Head of caudate nucleus (tissue), 42 donors: ENCODE measurements around the gene CCL18.
"Not testable (repeated sequence)": the region's sequence is repeated elsewhere in the genome, so short reads cannot be mapped to it uniquely, and the experiment has no call there.

Experiments used
- DNase-seq, 42 donors: peaks; one replicate each; pipeline versions ENCODE4 v3.0.0 to v3.0.0-alpha.2; 2020 to 2021; ENCODE audit warnings: mixed read lengths in 7 of 42
- intact Hi-C: fragments of 100-400 bp; cut with DNase I; formaldehyde crosslinking; loops from one replicate; pipeline ENCODE4 v1.15.0; 2022

The CCL18 gene, protein sequence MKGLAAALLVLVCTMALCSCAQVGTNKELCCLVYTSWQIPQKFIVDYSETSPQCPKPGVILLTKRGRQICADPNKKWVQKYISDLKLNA

DNA sequence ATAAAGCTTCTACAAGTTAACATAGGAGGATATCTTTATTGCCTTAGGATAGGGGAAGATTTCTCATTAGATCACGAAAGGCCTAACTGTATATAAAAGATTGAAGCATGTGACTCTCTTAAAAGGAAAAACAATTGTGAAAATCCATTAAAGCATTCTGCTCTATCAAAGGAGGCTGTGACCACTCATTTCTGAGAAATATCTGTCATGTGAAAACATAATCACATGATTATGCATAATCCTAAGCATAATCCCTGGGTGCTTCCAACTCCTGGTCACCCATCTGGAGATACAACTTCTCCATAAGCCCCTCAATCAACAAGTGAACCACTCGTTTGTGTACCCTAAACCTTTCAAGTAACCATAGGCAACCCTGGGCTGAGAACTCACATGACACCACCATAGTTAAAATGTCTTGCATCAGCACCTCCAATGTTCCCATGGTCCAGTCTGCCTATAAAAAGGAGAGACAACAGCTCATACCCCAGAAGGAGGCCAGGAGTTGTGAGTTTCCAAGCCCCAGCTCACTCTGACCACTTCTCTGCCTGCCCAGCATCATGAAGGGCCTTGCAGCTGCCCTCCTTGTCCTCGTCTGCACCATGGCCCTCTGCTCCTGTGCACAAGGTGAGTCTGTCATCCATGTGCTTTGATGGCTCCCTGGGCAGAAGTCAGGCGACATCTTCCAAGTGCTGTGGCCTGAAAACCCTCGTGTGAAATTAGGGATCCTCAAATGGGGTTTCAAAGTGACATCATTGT is at the start of gene CCL18:
Gene CCL18, plus strand, starts transcription at position 487 of the 756 bp plus-strand sequence. Its CDS starts 71 bp downstream, at position 558.
- intact Hi-C loops, result no loop called here
- no peak for DNase-seq

- no peak for DNase-seq
- intact Hi-C loops, result no loop called here
These were observed 49.1 kb upstream of the CCL18 start for GRCh38 chr17:36014946-36015345.

- intact Hi-C loops, DNase-seq: not testable (repeated sequence)
These were observed 48.2 kb upstream of the CCL18 start for GRCh38 chr17:36015895-36016294.

GRCh38 chr17:36016555-36016954 is 47.5 kb upstream of the CCL18 start:
- intact Hi-C loops, result no loop called here
- no peak for DNase-seq

- intact Hi-C loops, result no loop called here
These were observed 46.3 kb upstream of the CCL18 start, which contains the start of gene CCL23 for GRCh38 chr17:36017799-36018198. Gene CCL23 (minus strand): TSS chr17:36017972. CDS start chr17:36017897, 75 bp downstream.

GRCh38 chr17:36019423-36019822 is 44.6 kb upstream of the CCL18 start:
- no peak for DNase-seq
- intact Hi-C loops, result no loop called here

More at GRCh38 chr17:36017799-36018198, 46.3 kb upstream of the CCL18 start, which contains the start of gene CCL23:
- DNase-seq, result no peak

DNA sequence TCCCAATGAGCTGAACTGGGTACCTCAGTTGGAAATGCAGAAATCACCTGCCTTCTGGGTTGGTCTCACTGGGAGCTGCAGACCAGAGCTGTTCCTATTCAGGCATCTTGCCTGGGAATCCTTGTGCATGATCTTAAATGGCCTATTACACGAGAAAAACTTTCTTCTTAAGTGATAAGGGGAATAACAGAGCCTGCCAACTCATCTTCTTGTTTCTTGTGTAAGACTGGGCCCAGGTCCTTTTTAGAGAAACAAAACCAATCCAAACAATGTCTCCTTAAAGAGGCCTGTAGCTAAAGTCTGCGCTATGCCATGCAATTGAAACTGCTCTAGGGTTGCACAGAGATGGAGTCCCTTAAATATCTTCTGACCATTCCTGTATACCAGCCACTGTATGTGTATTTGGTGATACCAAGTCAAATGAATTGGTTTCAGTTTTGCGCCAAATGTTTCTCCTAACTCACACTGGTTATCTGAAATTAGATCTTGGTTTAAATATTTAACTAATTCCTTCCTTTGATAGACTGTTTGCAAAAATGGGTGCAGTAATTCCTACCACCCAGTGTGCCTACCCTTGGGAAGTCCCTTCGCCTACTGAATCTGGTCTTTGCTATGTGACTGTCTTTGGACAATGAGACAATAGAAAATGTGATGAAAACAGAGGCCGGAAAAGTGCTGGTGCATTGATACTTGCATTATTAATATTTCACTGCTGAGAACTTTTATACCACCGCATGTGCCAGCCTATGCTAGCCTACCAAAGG is 39.8 kb upstream of the CCL18 start:
- intact Hi-C loops, result no loop called here
- no peak for DNase-seq

DNA sequence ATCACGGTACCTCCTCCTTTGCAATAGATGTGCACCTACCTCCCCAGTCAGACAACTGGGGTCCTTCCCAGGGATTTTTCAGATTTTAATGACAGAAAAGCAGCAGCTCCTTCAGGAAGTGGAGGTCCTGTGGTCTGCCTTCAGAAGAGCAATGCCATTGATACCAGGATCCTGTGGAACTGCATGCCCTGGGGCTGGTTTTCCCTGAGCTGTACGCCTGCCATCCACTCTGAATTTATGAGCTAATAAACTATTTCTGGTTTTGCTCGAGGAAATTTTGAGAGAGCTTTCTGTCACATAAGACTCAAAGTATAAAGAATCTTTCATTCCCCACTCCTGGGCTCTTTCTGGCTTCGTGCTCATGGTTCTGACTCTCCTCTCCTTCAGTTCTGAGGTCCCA is 36.3 kb upstream of the CCL18 start:
- no peak for DNase-seq
- intact Hi-C loops, result no loop called here

GRCh38 chr17:36030956-36031355 is 33.1 kb upstream of the CCL18 start:
- intact Hi-C loops, result loop anchor here (10.0 kb wide), 1 partner anchor 56 kb away; no protein-coding TSS in a partner anchor
- no peak for DNase-seq

DNA sequence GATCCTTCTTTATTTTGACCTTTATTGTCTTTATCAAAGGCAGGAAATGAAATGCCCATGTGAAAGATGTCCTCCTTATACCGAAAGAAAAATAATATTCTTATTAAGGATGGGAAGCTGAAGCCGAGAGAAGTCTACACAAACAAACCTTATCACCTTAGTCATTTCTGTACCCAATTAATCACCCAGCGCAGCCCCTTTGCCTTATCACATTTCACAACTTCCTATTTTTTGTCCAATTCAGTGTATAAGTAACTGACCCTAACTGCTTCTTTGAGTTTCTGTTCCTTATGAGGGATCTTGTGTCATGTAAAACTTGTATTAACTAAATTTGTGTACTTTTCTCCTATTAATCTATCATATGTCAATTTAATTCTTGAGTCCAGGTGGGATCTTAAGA is 29.9 kb upstream of the CCL18 start:
- intact Hi-C loops, result loop anchor here (10.0 kb wide), 1 partner anchor 59 kb away; no protein-coding TSS in a partner anchor

GRCh38 chr17:36036235-36036634 is 27.8 kb upstream of the CCL18 start:
- intact Hi-C loops, result loop anchor here (10.0 kb wide), 1 partner anchor 61 kb away; no protein-coding TSS in a partner anchor
- DNase-seq, result no peak

More for the DNA sequence above, 29.9 kb upstream of the CCL18 start:
- DNase-seq, result no peak

- no peak for DNase-seq
- intact Hi-C loops, result no loop called here
These were observed 16.0 kb upstream of the CCL18 start for GRCh38 chr17:36048066-36048465.

DNA sequence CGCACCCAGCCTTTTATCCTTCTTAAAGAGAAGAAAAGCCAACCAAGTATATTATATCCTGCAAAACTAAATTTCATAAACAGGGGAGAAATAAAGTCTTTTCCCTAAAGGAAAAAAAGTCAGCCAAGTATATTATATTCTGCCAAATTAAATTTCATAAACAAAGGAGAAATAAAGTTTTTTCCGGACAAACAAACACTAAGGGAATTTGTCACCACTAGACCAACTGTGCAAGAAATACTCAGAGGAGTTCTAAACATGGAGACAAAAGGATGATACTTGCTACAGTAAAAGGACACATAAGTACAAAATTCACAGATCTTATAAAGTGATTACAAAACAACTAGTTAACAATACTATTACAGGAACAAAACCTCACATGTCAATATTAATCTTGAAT is 14.4 kb upstream of the CCL18 start:
- intact Hi-C loops, result no loop called here
- no peak for DNase-seq

- DNase-seq, result no peak
- intact Hi-C loops, result no loop called here
These were observed 8.9 kb upstream of the CCL18 start for GRCh38 chr17:36055171-36055570.

- intact Hi-C loops, result no loop called here
- DNase-seq, result no peak
These were observed 8.1 kb upstream of the CCL18 start for GRCh38 chr17:36055921-36056520.

GRCh38 chr17:36057911-36058310 is 6.2 kb upstream of the CCL18 start:
- intact Hi-C loops, result no loop called here

GRCh38 chr17:36059406-36059805 is 4.7 kb upstream of the CCL18 start:
- DNase-seq, result no peak

More at GRCh38 chr17:36057911-36058310, 6.2 kb upstream of the CCL18 start:
- DNase-seq, result no peak

GRCh38 chr17:36060816-36061215 is 3.3 kb upstream of the CCL18 start:
- intact Hi-C loops, result no loop called here
- no peak for DNase-seq

More at GRCh38 chr17:36059406-36059805, 4.7 kb upstream of the CCL18 start:
- intact Hi-C loops, result no loop called here

GRCh38 chr17:36066365-36066985 is 2.4 kb downstream of the CCL18 start:
- DNase-seq, result no peak
- intact Hi-C loops, result no loop called here
